COR-L47 (cell line): ENCODE data around the gene NR5A1.

Experiments
- DNase-seq: peaks from one replicate; lab custom pipeline; 2025; lab: John Stamatoyannopoulos, UW

Gene NR5A1

GRCh38 chr9:124457887-124458431, 49.2 kb downstream of the NR5A1 start:
- no peak for DNase-seq

GRCh38 chr9:124457079-124457886, 49.9 kb downstream of the NR5A1 start:
- no peak for DNase-seq

- no peak for DNase-seq
Observed at GRCh38 chr9:124456341-124457078, 50.7 kb downstream of the NR5A1 start.

GRCh38 chr9:124455820-124456219, 51.4 kb downstream of the NR5A1 start:
- DNase-seq, result no peak

- no peak for DNase-seq
Observed at GRCh38 chr9:124454791-124455443, 52.3 kb downstream of the NR5A1 start.

- no peak for DNase-seq
Observed at GRCh38 chr9:124454296-124454695, 52.9 kb downstream of the NR5A1 start.

- no peak for DNase-seq
Observed at GRCh38 chr9:124453586-124454191, 53.5 kb downstream of the NR5A1 start.

- DNase-seq, result no peak
Observed at GRCh38 chr9:124452841-124453585, 54.2 kb downstream of the NR5A1 start.

- no peak for DNase-seq
Observed at GRCh38 chr9:124452326-124452725, 54.9 kb downstream of the NR5A1 start.

- no peak for DNase-seq
Observed at GRCh38 chr9:124450931-124451661, 56.1 kb downstream of the NR5A1 start.

GRCh38 chr9:124450241-124450924, 56.8 kb downstream of the NR5A1 start, which contains the start of gene ADGRD2:
Gene ADGRD2, plus strand, starts transcription at chr9:124450451. Its CDS starts 1,216 bp downstream, at chr9:124451667.
- peak; percentile 33 for DNase-seq

- DNase-seq, result no peak
Observed at GRCh38 chr9:124449381-124450151, 57.6 kb downstream of the NR5A1 start.

- DNase-seq, result no peak
Observed at GRCh38 chr9:124448019-124448418, 59.2 kb downstream of the NR5A1 start.

- DNase-seq, result no peak
Observed at GRCh38 chr9:124447297-124447661, 59.9 kb downstream of the NR5A1 start.

- DNase-seq, result no peak
Observed at GRCh38 chr9:124444166-124444565, 63.0 kb downstream of the NR5A1 start.

- DNase-seq, result no peak
Observed at GRCh38 chr9:124443625-124444024, 63.6 kb downstream of the NR5A1 start.

GRCh38 chr9:124442826-124443225, 64.4 kb downstream of the NR5A1 start:
- no peak for DNase-seq

GRCh38 chr9:124442379-124442778, 64.8 kb downstream of the NR5A1 start:
- DNase-seq, result no peak

- no peak for DNase-seq
Observed at GRCh38 chr9:124441291-124441690, 65.9 kb downstream of the NR5A1 start.
